Right lung (tissue), 5 donors: ENCODE measurements around the gene BPI. TPM values are rescaled to one million over a fixed set of nuclear protein-coding genes. Genes with fewer than 3 reads are reported as not detected.
"Not testable (repeated sequence)": the region's sequence is repeated elsewhere in the genome, so short reads cannot be mapped to it uniquely, and the experiment has no call there.

Experiments
- DNase-seq, 2 donors: peaks; one replicate each; pipeline ENCODE4 v3.0.0-alpha.2; 2013
- polyA plus RNA-seq, 5 donors: library from polyadenylated mRNA; unstranded; fragments of 120-200 nt; gene quantifications; one replicate each; pipeline versions ENCODE4 v1.2.1 to v1.2.3, GENCODE V29; 2013; ENCODE audit warnings: inconsistent platforms in 1 of 5, low replicate concordance in 1 of 5; ENCODE audit not compliant: insufficient read length in 5 of 5, insufficient read depth in 1 of 5

The BPI gene
- polyA plus RNA-seq, 5 donors = 0.80 to 2.2 (median 0.88) TPM

DNA sequence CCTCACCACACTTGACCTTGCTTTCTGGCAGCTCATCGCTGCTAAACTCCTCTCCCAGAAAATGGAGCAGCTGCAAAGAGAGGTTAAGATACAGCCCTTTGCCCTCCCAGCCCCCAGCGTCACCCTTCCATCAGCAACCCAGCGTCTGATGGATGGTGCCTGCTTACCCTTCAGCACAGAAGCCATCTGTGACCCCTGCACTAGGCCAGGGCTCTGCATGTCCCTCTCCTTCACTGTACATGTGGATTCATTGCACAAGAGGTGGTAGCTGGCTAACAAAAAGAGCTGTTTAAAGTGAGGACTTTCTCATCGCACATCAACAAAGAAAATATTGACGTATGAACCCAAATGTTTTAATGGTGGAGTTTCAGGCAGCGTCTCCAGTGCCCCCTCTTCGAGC is 54.6 kb downstream of the BPI start:
- DNase-seq = no peak

DNA sequence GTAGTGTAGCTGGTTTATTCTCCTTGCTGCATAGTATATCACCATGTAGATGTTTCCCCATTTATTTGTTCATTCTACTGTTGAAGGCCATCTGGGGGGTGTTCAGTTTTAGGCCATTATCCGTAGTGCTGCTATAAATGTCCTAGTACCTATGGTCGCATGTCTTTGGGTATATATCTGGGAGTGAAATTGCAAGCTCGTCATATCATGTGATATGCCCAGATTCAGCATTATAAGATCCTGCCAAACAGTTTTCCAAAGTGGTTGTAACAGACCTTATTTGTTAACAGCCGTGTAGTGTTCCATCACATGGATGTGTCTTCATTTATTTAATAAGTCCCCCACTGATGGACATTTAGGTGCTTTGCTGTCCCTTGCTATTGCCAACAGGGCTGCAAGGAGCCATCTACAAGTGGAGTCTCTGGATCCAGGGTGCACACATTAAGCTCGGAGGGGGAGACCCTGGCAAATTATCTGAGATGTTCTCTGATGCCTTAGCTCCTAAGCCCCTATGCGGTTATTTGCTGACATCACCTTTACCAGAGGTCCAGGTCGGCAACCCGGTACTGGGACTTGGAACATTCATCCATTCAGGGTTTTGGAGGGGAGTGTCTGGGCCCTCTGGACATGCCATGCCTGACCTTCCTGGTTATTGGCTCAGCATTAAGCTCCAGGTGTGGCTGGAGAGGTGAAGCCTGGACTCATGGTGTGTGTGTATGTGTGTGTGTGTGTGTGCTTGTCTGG is 59.2 kb downstream of the BPI start:
- DNase-seq = no peak

DNA sequence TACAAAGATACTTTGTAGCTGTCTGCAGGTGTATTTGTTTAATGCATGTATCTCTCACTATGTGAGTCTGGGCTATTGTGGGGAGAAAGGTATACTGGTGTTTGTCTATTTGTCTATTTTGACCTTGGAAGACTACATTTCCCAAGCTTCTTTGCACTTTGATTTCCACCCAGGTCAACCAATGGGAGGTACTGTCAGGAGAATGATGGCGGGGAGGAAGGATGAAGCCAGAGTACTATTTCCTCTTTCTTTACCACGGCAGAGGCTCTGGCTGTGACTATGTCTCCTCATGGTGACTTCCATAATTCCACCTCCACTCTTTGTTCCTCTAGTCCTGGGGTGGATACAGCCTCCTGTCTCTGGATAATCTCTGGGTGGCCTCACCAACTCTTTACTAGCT is 65.4 kb downstream of the BPI start:
- DNase-seq = no peak

DNA sequence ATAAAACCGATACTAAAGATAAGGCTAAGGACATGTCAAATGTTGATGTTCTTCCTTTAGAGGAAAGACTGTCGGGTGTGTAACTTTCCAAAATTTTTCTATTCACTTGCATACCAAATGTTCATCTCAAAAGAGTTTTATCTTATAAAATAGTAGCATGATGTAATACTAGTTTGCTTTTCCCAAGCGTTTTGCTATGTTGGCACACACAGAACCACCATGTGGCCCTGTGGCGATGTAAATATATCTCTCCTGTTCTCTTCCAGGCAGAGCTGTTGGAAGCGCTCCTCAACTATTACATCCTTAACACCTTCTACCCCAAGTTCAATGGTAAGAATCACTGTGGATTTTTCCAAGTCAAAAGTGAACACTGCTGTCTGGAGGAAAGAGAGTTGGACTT is 68.8 kb downstream of the BPI start:
- no peak for DNase-seq

DNA sequence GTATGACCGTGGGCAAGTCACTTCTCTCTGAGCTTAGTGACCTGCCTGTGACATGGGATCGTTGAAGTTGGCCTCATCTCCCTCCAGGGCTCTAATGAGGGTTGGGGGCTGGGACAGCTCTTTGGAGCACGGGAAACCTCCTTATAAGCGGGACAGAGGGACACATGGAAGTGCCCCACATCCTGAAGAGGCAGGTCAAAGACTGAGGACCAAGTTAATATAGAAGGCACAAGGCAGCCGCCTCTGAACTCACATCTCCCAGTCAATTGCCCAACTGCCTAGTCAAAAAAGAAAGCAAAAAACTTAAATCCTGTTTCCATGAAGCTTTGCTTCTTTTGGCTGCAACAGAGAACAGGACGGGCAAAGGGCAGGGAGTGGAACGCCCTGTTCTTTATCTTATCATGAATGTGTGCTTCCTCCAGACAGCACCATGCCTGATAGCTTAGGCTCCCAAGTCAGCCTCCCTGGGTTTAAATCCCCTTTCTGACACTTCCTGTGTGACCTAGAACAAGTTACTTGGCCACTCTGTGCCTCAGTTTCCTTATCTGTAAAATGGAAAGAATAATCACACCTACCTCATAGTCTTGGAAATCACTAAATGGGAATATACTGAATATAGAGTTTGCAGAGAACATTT is 69.4 kb downstream of the BPI start:
- no peak for DNase-seq

DNA sequence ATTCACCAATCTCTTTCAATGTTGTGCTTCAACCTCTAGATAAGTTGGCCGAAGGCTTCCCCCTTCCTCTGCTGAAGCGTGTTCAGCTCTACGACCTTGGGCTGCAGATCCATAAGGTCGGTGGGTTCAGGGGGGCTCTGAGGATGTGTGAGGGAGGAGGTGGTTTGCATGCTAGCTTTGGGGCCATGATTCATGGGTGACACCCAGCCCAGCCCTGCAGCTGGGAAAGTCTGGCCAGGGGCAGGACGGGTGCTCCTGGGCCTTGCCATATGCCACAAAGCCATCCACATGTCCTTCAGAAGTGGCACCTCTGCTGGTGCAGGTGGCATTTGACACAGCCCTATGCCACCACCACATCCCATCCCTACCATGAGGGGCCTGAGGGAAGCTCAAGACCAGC is 69.9 kb downstream of the BPI start:
- DNase-seq = no peak

DNA sequence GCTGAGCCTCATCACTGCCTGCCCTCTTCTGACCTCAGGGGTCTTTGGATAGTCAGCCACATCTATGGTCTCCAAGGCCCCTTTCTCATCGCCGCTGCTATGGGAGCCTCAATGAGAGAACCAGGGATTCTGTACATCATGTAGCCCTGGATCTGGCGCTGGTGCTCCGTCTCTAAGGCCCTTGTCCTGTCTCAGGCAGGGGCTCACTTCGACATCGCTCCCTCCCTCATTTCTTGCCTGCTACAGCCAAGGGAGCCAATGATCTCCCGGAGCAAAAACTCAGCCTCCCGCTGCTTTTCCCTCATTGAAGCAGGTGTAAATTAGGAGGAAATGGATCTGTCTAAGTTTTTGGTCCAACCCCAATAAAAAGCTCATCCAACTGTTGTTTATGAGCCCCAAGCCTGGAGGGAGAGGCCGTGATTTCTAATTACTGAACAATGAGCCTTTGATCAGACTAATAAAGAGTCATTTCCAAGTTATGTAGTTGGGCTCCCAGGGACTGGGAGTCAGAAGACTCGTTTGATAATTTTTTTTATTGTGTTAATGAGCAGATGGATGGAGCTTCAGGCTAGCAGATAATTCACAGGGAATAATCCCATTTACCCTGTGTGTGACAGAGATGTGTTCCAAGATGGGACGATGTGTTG is 73.2 kb downstream of the BPI start:
- DNase-seq = no peak

DNA sequence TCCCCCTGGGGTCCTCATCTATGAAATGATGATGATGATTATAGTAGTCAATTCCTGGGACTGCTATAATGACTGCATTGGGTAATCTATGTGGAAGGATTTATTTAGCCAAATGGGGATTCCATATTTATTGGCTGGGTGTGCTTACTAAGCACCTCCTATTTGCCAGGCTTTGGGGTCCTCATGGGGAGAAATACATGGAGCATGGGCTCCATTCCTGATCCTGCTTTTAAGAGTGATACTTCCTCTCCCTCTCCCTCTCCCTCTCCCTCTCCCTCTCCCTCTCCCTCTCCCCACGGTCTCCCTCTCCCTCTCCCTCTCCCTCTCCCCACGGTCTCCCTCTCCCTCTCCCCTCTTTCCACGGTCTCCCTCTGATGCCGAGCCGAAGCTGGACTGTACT is 73.9 kb downstream of the BPI start:
- not testable (repeated sequence) for DNase-seq

DNA sequence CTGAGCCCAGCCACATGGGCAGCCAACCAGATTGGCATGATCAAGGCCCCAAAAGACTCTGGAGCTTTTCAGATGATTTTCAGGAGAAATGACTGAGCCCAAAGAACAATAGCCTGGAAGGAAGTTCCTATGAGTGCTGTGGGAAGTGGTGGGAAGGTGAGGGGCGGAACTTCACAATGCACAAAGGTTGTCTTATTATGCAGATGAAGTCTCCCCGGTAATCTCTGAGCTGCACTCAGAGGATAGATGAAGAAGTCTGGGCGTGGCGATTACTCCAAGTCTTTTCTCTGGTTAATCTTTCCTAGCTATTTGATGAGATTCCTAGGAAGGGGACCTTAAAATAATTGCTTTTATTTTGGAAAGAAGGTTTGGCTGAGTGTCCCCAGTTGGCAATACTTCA is 79.2 kb downstream of the BPI start:
- DNase-seq = no peak

DNA sequence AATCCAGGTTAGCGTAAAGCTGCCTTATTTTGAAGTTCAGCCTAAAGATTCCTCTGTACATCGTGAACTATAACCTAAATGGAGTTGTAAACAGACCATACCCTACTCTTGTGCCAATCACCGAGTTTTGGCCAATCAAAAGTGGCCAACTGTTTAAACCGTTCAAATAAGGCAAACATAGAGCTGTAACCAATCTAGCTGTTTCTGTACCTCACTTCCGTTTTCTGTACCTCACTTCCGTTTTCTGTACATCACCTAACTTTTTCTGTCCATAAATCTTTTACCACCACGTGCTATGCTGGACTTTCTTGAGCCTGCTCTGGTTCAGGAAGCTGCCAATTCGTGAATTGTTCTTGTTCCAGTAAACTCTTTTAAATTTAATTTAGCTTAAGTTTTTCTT is 82.0 kb downstream of the BPI start:
- no peak for DNase-seq

DNA sequence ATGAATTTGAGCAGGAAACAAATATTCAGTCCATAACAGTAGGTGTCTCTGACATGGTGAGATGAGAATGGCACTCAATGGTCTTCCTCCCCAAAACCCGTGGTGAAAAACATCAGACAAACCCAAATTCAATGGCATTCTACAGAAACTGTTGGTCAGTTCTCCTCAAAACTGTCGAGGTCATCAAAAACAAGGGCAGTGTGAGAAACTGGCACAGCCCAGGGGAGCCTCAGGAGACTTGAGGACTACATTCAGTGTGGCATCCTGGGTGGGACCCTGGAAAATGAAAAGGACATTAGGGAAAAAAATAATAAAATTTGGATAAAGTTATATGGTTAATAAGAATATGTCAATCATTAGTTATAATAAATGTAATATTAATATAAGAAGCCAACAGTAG is 82.9 kb downstream of the BPI start:
- no peak for DNase-seq

Other genes starting within 250 kb of the BPI start
- gene TGM2, start 138.9 kb upstream of the BPI start, polyA plus RNA-seq = 100 to 1,000 TPM in 3 of 5 donors, 10 to 100 TPM in 2; 72.5 to 128 (median 110) TPM
- 1 to 10 TPM; 2.0 to 5.8 (median 3.1) TPM for gene KIAA1755, start 43.4 kb upstream of the BPI start, polyA plus RNA-seq
- not detected for gene LBP, start 42.3 kb downstream of the BPI start, polyA plus RNA-seq
- 10 to 100 TPM; 22.4 to 54.9 (median 32.8) TPM for gene SNHG17, start 131.2 kb downstream of the BPI start, polyA plus RNA-seq
- 10 to 100 TPM; 27.0 to 41.5 (median 37.5) TPM for gene RALGAPB, start 168.7 kb downstream of the BPI start, polyA plus RNA-seq